Keratinocyte (primary cell): ENCODE measurements around the gene METTL2B. TPM values are rescaled to one million over a fixed set of nuclear protein-coding genes. Genes with fewer than 3 reads are reported as not detected.

Source experiments
- DNase-seq: peaks from one replicate; pipeline ENCODE4 v3.0.0-alpha.2; 2011; ENCODE audit warnings: low read depth, missing footprints, low spot score
- FAIRE-seq: peaks from 2 replicates; lab custom pipeline; 2011; peaks lifted over from hg19 to GRCh38; lab: Jason Lieb, UNC
- H2AFZ ChIP-seq: 2 replicates; pipeline ENCODE4 v1.6.0; 2012; ENCODE audit warnings: low read length, control low read depth, inconsistent platforms; ENCODE audit not compliant: control insufficient read depth
- H3K27ac ChIP-seq: 2 replicates; pipeline ENCODE4 v1.5.1; 2011; ENCODE audit warnings: low read length; ENCODE audit not compliant: control insufficient read depth, insufficient read depth
- H3K27me3 ChIP-seq: 3 replicates; pipeline ENCODE4 v1.6.0; 2011; ENCODE audit warnings: low read length; ENCODE audit not compliant: control insufficient read depth, insufficient read depth; ENCODE audit errors: extremely low read depth
- H3K36me3 ChIP-seq, 2 experiments: 2 replicates in 1 of 2; 3 replicates in 1 of 2; pipeline ENCODE4 v1.5.1; 2011; ENCODE audit warnings: low read length in 2 of 2, mild to moderate bottlenecking in 1 of 2; ENCODE audit not compliant: control insufficient read depth in 2 of 2, insufficient read depth in 2 of 2; ENCODE audit errors: extremely low read depth in 1 of 2
- H3K4me1 ChIP-seq: 3 replicates; pipeline ENCODE4 v1.5.1; 2011; ENCODE audit warnings: low read length; ENCODE audit not compliant: control insufficient read depth, insufficient read depth; ENCODE audit errors: extremely low read depth
- H3K4me2 ChIP-seq: 3 replicates; pipeline ENCODE4 v1.6.0; 2011; ENCODE audit warnings: low read depth, low read length; ENCODE audit not compliant: control insufficient read depth, insufficient read depth; ENCODE audit errors: extremely low read depth
- H3K4me3 ChIP-seq, 3 experiments: fragments of 200-600 bp in 1 of 3; sonication (generic) in 1 of 3; 2 replicates in 2 of 3; 3 replicates in 1 of 3; pipeline ENCODE4 v1.5.1; 2011 to 2016; ENCODE audit warnings: low read length in 3 of 3, mild to moderate bottlenecking in 3 of 3, control low read depth in 2 of 3, inconsistent platforms in 1 of 3, low read depth in 1 of 3, mixed read lengths in 1 of 3, mixed run types in 1 of 3, moderate library complexity in 1 of 3; ENCODE audit not compliant: control insufficient read depth in 2 of 3, insufficient read depth in 2 of 3; ENCODE audit errors: extremely low read depth in 1 of 3
- H3K79me2 ChIP-seq: 2 replicates; pipeline ENCODE4 v1.6.0; 2012; ENCODE audit warnings: low read length; ENCODE audit not compliant: control insufficient read depth, insufficient read depth
- H3K9ac ChIP-seq: 3 replicates; pipeline ENCODE4 v1.6.0; 2011; ENCODE audit warnings: low read length; ENCODE audit not compliant: control insufficient read depth, insufficient read depth; ENCODE audit errors: extremely low read depth
- H3K9me1 ChIP-seq: 3 replicates; pipeline ENCODE4 v1.6.0; 2011; ENCODE audit warnings: low read length; ENCODE audit not compliant: control insufficient read depth, insufficient read depth; ENCODE audit errors: extremely low read depth
- H3K9me3 ChIP-seq: 2 replicates; pipeline ENCODE4 v1.5.1; 2012; ENCODE audit warnings: low read depth, low read length; ENCODE audit not compliant: control insufficient read depth
- H4K20me1 ChIP-seq: 3 replicates; pipeline ENCODE4 v1.6.0; 2011; ENCODE audit warnings: low read length; ENCODE audit not compliant: control insufficient read depth, insufficient read depth; ENCODE audit errors: extremely low read depth
- EZH2 ChIP-seq: IDR thresholded peaks from one replicate; pipeline ENCODE4 v1.6.1; 2012; ENCODE audit warnings: inconsistent platforms, mild to moderate bottlenecking, low read length, moderate library complexity
- dilution Hi-C: fragments of 300-500 bp; cut with MboI; formaldehyde crosslinking; loops from one replicate; pipeline ENCODE4 v1.7.0; 2020; ENCODE audit warnings: low sequenced_read_pairs; ENCODE audit not compliant: extremely low pct_ligation_motif_present
- polyA plus RNA-seq, 5 experiments: library from polyadenylated mRNA; depleted of rRNA in 3 of 5; stranded (reverse) in 3 of 5; stranded (forward) in 1 of 5; unstranded in 1 of 5; fragments of >200 nt; gene quantifications; 1 replicate in 1 of 5; 2 replicates in 3 of 5; 3 replicates in 1 of 5; pipeline versions ENCODE4 v1.2.1 to v1.2.3, GENCODE V29; 2011 to 2012; ENCODE audit warnings: missing spikeins in 2 of 5, low read depth in 1 of 5, low replicate concordance in 1 of 5
- TF ChIP-seq, protein P1 (sequence below), 3 experiments: IDR thresholded peaks in 1 of 3; conservative IDR thresholded peaks in 1 of 3; optimal IDR thresholded peaks in 1 of 3; 2 replicates in 2 of 3; 3 replicates in 1 of 3; pipeline versions ENCODE3 to v1.5.1; 2011; ENCODE audit warnings: low read length in 3 of 3, mild to moderate bottlenecking in 3 of 3, moderate library complexity in 2 of 3, control low read depth in 1 of 3, inconsistent platforms in 1 of 3; ENCODE audit not compliant: insufficient read depth in 2 of 3; ENCODE audit errors: extremely low read depth in 1 of 3

METTL2B gene
- polyA plus RNA-seq, 1 donor (not counting 4 experiments of a cell fraction or from before 2014, with no cell fraction given) = 30.7 TPM

DNA sequence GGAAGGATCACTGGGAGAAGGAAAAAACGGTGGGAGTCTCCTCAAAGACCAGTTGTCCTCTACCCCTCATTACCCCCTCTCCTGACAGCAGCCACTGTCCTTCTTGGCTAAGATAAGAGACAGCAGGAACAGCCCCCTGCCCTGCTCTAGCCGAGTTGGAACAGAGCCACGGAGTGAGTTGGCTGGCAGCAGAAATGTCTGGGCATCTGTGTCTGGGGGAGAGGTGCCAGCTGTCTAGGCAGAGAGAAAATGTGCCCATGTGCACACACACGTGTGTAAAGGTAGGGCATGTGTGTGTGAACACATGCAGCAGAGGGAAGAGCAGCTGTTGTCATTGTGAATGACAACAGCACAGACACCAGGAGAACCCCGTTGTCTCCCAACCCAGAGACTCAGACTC, 30.2 kb upstream of the METTL2B start:
- Histone ChIP-seq H3K27me3 (no peaks in the 10 kb centered on the region), H3K27ac (no peak overlapping the region), H4K20me1 (no peaks in the 10 kb centered on the region), H3K9ac (no peak overlapping the region), H2AFZ (no peak overlapping the region), H3K4me3 (no peak overlapping the region), H3K36me3 (no peaks in the 10 kb centered on the region), H3K4me1 (peaks cover 6% of the 10 kb centered on the region), H3K4me2 (no peak overlapping the region), H3K9me1 (no peaks in the 10 kb centered on the region), H3K79me2 (no peaks in the 10 kb centered on the region), H3K9me3 (no peaks in the 10 kb centered on the region)
- dilution Hi-C loops = no loop called here
- no peak for TF ChIP-seq EZH2
- TF ChIP-seq, protein P1, sequence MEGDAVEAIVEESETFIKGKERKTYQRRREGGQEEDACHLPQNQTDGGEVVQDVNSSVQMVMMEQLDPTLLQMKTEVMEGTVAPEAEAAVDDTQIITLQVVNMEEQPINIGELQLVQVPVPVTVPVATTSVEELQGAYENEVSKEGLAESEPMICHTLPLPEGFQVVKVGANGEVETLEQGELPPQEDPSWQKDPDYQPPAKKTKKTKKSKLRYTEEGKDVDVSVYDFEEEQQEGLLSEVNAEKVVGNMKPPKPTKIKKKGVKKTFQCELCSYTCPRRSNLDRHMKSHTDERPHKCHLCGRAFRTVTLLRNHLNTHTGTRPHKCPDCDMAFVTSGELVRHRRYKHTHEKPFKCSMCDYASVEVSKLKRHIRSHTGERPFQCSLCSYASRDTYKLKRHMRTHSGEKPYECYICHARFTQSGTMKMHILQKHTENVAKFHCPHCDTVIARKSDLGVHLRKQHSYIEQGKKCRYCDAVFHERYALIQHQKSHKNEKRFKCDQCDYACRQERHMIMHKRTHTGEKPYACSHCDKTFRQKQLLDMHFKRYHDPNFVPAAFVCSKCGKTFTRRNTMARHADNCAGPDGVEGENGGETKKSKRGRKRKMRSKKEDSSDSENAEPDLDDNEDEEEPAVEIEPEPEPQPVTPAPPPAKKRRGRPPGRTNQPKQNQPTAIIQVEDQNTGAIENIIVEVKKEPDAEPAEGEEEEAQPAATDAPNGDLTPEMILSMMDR (optimal IDR thresholded peaks at IDR 0.05 in 1 of 3, IDR thresholded peaks at IDR 0.05 in 1 of 3, conservative IDR thresholded peaks at IDR 0.05 in 1 of 3; ENCODE audit: extremely low read depth in 1 of 3, insufficient read depth in 2 of 3, low read length in 3 of 3) = no peak
- FAIRE-seq (no peak), DNase-seq (no peak)

DNA sequence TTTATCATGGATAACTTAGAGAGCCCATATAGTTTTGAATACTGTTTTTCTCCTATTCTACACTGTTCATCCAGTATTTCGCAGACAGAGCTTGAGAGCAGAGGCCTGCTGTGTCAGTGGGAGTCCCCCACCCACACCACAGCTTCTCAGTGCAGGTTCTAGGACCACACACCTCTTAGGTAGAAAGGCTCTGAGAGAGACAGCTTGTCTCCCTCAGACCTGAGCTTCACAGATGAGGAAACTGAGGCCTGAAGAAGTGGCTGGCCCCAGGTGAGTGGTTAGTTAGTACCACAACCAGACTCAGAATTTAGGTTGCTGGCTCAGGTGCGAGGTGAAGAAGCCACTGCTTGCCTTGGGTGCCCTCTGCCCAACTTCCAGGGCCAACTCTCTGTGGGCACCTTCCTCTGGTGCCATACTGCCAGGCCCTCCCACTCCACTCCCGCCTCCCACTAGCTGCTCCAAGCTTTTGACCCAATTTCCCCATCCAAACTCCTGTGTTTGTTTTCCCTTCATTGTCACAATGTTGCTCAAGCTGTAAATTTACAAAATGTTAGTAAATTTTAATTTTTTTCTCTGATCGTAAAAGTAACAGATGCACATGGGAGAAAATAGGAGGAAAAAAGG, 28.5 kb upstream of the METTL2B start:
- Histone ChIP-seq H3K79me2 (no peaks in the 10 kb centered on the region), H4K20me1 (no peaks in the 10 kb centered on the region), H2AFZ (no peak overlapping the region), H3K27ac (no peak overlapping the region), H3K9ac (no peak overlapping the region), H3K4me1 (peaks cover 6% of the 10 kb centered on the region), H3K9me1 (no peaks in the 10 kb centered on the region), H3K4me2 (no peak overlapping the region), H3K27me3 (peaks cover 3% of the 10 kb centered on the region), H3K4me3 (no peak overlapping the region), H3K36me3 (no peaks in the 10 kb centered on the region), H3K9me3 (no peaks in the 10 kb centered on the region)
- TF ChIP-seq EZH2 = no peak
- TF ChIP-seq, protein P1 (optimal IDR thresholded peaks at IDR 0.05 in 1 of 3, IDR thresholded peaks at IDR 0.05 in 1 of 3, conservative IDR thresholded peaks at IDR 0.05 in 1 of 3; ENCODE audit: extremely low read depth in 1 of 3, insufficient read depth in 2 of 3, low read length in 3 of 3) = no peak
- DNase-seq (no peak), FAIRE-seq (no peak)
- dilution Hi-C loops = no loop called here
